ENCODE results near the gene MAP3K2.

DNA sequence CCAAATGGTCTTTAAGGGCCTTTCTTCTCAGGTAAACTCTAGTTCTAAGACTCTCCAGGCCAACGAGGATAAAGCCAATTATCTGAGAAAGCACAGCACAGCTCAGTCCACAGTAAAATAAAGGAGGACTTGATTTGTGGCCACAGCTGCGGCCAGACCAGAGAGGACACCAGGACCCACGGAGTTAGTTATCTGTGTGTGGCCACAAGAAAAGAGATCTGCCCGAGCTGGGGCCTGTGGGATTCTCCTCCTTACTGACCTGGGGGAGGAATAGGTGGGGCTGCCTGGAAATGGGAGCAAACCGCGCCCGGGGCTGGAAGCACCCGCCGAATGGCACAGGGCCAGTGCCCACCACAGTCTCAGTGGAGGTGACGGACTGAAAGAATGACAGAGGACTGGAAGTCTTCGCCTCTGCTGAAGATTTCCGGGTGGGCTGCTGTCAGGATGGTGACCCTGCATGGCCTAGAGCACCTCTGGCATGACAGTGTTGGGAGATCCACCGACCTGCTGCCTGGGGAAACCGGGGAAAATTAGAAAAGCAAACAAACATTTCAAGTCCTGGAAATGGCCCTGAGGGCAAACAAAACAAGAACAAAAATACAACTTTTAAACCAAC is 43.7 kb upstream of the MAP3K2 start:
- TF ChIP-seq, protein P1, sequence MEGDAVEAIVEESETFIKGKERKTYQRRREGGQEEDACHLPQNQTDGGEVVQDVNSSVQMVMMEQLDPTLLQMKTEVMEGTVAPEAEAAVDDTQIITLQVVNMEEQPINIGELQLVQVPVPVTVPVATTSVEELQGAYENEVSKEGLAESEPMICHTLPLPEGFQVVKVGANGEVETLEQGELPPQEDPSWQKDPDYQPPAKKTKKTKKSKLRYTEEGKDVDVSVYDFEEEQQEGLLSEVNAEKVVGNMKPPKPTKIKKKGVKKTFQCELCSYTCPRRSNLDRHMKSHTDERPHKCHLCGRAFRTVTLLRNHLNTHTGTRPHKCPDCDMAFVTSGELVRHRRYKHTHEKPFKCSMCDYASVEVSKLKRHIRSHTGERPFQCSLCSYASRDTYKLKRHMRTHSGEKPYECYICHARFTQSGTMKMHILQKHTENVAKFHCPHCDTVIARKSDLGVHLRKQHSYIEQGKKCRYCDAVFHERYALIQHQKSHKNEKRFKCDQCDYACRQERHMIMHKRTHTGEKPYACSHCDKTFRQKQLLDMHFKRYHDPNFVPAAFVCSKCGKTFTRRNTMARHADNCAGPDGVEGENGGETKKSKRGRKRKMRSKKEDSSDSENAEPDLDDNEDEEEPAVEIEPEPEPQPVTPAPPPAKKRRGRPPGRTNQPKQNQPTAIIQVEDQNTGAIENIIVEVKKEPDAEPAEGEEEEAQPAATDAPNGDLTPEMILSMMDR (IDR thresholded peaks at IDR 0.05) = no peak
- TF ChIP-seq POLR2AphosphoS5 (IDR thresholded peaks at IDR 0.05) (no peak), EP300 (IDR thresholded peaks at IDR 0.05) (no peak)
